T-cell (primary cell): ENCODE data around the gene ARID3A. TPM values are rescaled to one million over a fixed set of nuclear protein-coding genes. Genes with fewer than 3 reads are reported as not detected.

Source experiments
- ATAC-seq, 4 experiments: fragments of 200-7000 bp in 3 of 4; fragments of 150-1000 bp in 1 of 4; cut with Tn5 transposase; replicated peaks in 1 of 4; 1 replicate in 3 of 4; 2 replicates in 1 of 4; pipeline ENCODE4 v1.10.0; 2021; ENCODE audit warnings: moderate library complexity in 3 of 4, mild to moderate bottlenecking in 2 of 4, moderate number of reproducible peaks in 1 of 4
- CTCF ChIA-PET, 2 donors: fragments of 300-600 bp; sonication (Branson Sonifier 250); formaldehyde crosslinking; loops; one replicate each; lab custom pipeline; 2022; ENCODE audit warnings: antibody characterized with exemption in 2 of 2; lab: Charles Lee
- POLR2A ChIA-PET, 2 donors: fragments of 300-600 bp; sonication (Branson Sonifier 250); formaldehyde crosslinking; loops; one replicate each; lab custom pipeline; 2022; ENCODE audit warnings: antibody characterized with exemption in 2 of 2; lab: Charles Lee
- DNase-seq, 35 experiments: peaks; one replicate each; pipeline versions ENCODE4 v3.0.0 to v3.0.0-alpha.2; 2013 to 2023
- H3K27ac ChIP-seq: one replicate; pipeline ENCODE4 v1.5.1; 2013; ENCODE audit warnings: low read length
- H3K27me3 ChIP-seq, 2 experiments: replicated peaks in 1 of 2; 1 replicate in 1 of 2; 2 replicates in 1 of 2; pipeline versions ENCODE4 v1.6.1 to v1.7.0; 2013; ENCODE audit warnings: low read length in 1 of 2, mixed read lengths in 1 of 2; ENCODE audit not compliant: control insufficient read depth in 2 of 2, insufficient read depth in 2 of 2; ENCODE audit errors: extremely low read depth in 1 of 2
- H3K36me3 ChIP-seq, 2 donors: 1 replicate in 1 of 2; 2 replicates in 1 of 2; pipeline versions ENCODE4 v1.6.1 to v1.7.0; 2013; ENCODE audit warnings: low read length in 1 of 2; ENCODE audit not compliant: control insufficient read depth in 2 of 2, insufficient read depth in 1 of 2; ENCODE audit errors: extremely low read depth in 1 of 2
- H3K4me1 ChIP-seq, 2 experiments: 1 replicate in 1 of 2; 2 replicates in 1 of 2; pipeline versions ENCODE4 v1.6.1 to v1.7.0; 2013; ENCODE audit warnings: low read length in 2 of 2, mixed read lengths in 1 of 2; ENCODE audit not compliant: insufficient read depth in 2 of 2, control insufficient read depth in 1 of 2; ENCODE audit errors: extremely low read depth in 1 of 2
- H3K4me3 ChIP-seq, 2 donors: 1 replicate in 1 of 2; 2 replicates in 1 of 2; pipeline versions ENCODE4 v1.5.1 to v1.7.0; 2013; ENCODE audit warnings: mild to moderate bottlenecking in 2 of 2, low read length in 1 of 2, moderate library complexity in 1 of 2; ENCODE audit not compliant: control insufficient read depth in 1 of 2; ENCODE audit errors: extremely low read depth in 1 of 2
- H3K9me3 ChIP-seq: 2 replicates; pipeline ENCODE4 v1.7.0; 2013
- H3K27ac Mint-ChIP-seq, 2 donors: one replicate each; pipeline ENCODE4 v1.8.0; 2020 to 2021; ENCODE audit warnings: mild to moderate bottlenecking in 2 of 2, mixed read lengths in 2 of 2
- H3K27me3 Mint-ChIP-seq, 2 donors: one replicate each; pipeline ENCODE4 v1.8.0; 2021 to 2022; ENCODE audit warnings: mixed read lengths in 2 of 2
- H3K36me3 Mint-ChIP-seq: one replicate; pipeline ENCODE4 v1.8.0; 2021; ENCODE audit warnings: mixed read lengths
- H3K4me1 Mint-ChIP-seq, 3 donors: one replicate each; pipeline ENCODE4 v1.8.0; 2020 to 2022; ENCODE audit warnings: mixed read lengths in 3 of 3, mild to moderate bottlenecking in 1 of 3
- H3K4me3 Mint-ChIP-seq, 3 donors: one replicate each; pipeline ENCODE4 v1.8.0; 2020 to 2022; ENCODE audit warnings: mild to moderate bottlenecking in 3 of 3, mixed read lengths in 3 of 3, moderate library complexity in 3 of 3
- H3K9me3 Mint-ChIP-seq, 3 donors: one replicate each; pipeline ENCODE4 v1.8.0; 2020 to 2022; ENCODE audit warnings: mixed read lengths in 3 of 3
- WGBS: methylation state at CpG from one replicate; pipeline ENCODE4 v1.1.5; 2013; ENCODE audit warnings: missing lambda C conversion rate; ENCODE audit not compliant: insufficient coverage; 5-methylcytosine and 5-hydroxymethylcytosine counted together
- total RNA-seq, 35 experiments: library from RNA in 6 of 35; stranded (reverse) in 6 of 35; fragments of 120-200 nt in 1 of 35; gene quantifications; one replicate each; pipeline versions ENCODE4 v1.2.1 to v1.2.4 and lab custom pipeline; 2013 to 2026

The ARID3A gene
- total RNA-seq, 5 donors from 2014 or later (not counting 1 experiment from before 2014, with no cell fraction given): 9.8 to 13.2 (median 12.0) TPM

GRCh38 chr19:1018393-1018792, 92.6 kb downstream of the ARID3A start:
- 94% methylated on average over 4 of the region's 5 CpGs for WGBS
- no peak for DNase-seq
- H3K4me3 Mint-ChIP-seq: peak overlapping the region; percentile 89 to 90 (median 89)
- ATAC-seq: no peak
- ChIA-PET POLR2A (no interaction called here), CTCF (no interaction called here)
- H3K36me3 ChIP-seq: peaks cover 6 to 18% of the 10 kb centered on the region in 2 donors
- H3K27me3 Mint-ChIP-seq: peaks cover 0 to 2% of the 10 kb centered on the region in 2 donors
- H3K4me1 ChIP-seq: peaks cover 10 to 82% of the 10 kb centered on the region in 2 experiments
- no peak overlapping the region for H3K27ac ChIP-seq
- no peaks in the 10 kb centered on the region for H3K9me3 Mint-ChIP-seq
- H3K4me3 ChIP-seq: no peak overlapping the region
- no peaks in the 10 kb centered on the region for H3K9me3 ChIP-seq
- H3K27me3 ChIP-seq: no peaks in the 10 kb centered on the region
- peaks cover 34 to 56% (median 49%) of the 10 kb centered on the region in 3 donors for H3K4me1 Mint-ChIP-seq
- no peaks in the 10 kb centered on the region for H3K36me3 Mint-ChIP-seq
- peak overlapping the region in 1 of 2 donors; percentile 58 for H3K27ac Mint-ChIP-seq

GRCh38 chr19:1018932-1019615, 93.2 kb downstream of the ARID3A start:
- H3K4me1 ChIP-seq: peaks cover 10 to 80% of the 10 kb centered on the region in 2 experiments
- Mint-ChIP-seq H3K9me3 (no peaks in the 10 kb centered on the region), H3K27ac (peak overlapping the region; percentile 39 to 58), H3K4me3 (peak overlapping the region; percentile 89 to 90 (median 89)), H3K36me3 (no peaks in the 10 kb centered on the region), H3K4me1 (peaks cover 34 to 56% (median 49%) of the 10 kb centered on the region in 3 donors), H3K27me3 (peaks cover 0 to 2% of the 10 kb centered on the region in 2 donors)
- peak overlapping the region; percentile 80 to 93 for H3K4me3 ChIP-seq
- DNase-seq: no peak
- ChIA-PET POLR2A (interaction anchor here in 1 of 2 donors (0.9 kb wide), 1 partner anchor 17 kb away, joined by 3 read pairs; no protein-coding TSS in a partner anchor), CTCF (interaction anchor here (0.6 to 0.7 kb wide), 2 partner anchors 15 to 22 kb away, joined by 3 read pairs; no protein-coding TSS in a partner anchor)
- peaks cover 0 to 11% of the 10 kb centered on the region in 2 donors for H3K36me3 ChIP-seq
- no peaks in the 10 kb centered on the region for H3K27me3 ChIP-seq
- ATAC-seq: no peak
- 77% methylated on average over 10 of the region's 17 CpGs for WGBS
- no peaks in the 10 kb centered on the region for H3K9me3 ChIP-seq
- H3K27ac ChIP-seq: no peak overlapping the region

- Mint-ChIP-seq H3K36me3 (no peaks in the 10 kb centered on the region), H3K27ac (peak overlapping the region in 1 of 2 donors; percentile 89), H3K4me1 (peaks cover 34 to 54% (median 47%) of the 10 kb centered on the region in 3 donors), H3K27me3 (peaks cover 0 to 2% of the 10 kb centered on the region in 2 donors), H3K4me3 (peak overlapping the region; percentile 89 to 90 (median 89)), H3K9me3 (no peaks in the 10 kb centered on the region)
- whole genome bisulfite sequencing: 76% methylated on average over 17 of the region's 18 CpGs
- Histone ChIP-seq H3K27me3 (no peaks in the 10 kb centered on the region), H3K4me3 (peak overlapping the region; percentile 80 to 93), H3K27ac (no peak overlapping the region), H3K4me1 (peaks cover 10 to 75% of the 10 kb centered on the region in 2 experiments), H3K36me3 (peaks cover 0 to 9% of the 10 kb centered on the region in 2 donors), H3K9me3 (no peaks in the 10 kb centered on the region)
- no peak for DNase-seq
- ATAC-seq: no peak
- ChIA-PET POLR2A (interaction anchor here in 1 of 2 donors (0.9 kb wide), 1 partner anchor 18 kb away, joined by 3 read pairs; no protein-coding TSS in a partner anchor), CTCF (interaction anchor here (0.6 to 0.7 kb wide), 2 partner anchors 15 to 21 kb away, joined by 3 read pairs; no protein-coding TSS in a partner anchor)
Observed at GRCh38 chr19:1019616-1019961, 93.8 kb downstream of the ARID3A start.

- H3K4me3 Mint-ChIP-seq: peak overlapping the region; percentile 89 to 90 (median 89)
- Histone ChIP-seq H3K9me3 (no peaks in the 10 kb centered on the region), H3K4me3 (peak overlapping the region; percentile 80 to 93), H3K27me3 (no peaks in the 10 kb centered on the region), H3K4me1 (peaks cover 10 to 71% of the 10 kb centered on the region in 2 experiments), H3K27ac (peak overlapping the region; percentile 35), H3K36me3 (peaks cover 0 to 9% of the 10 kb centered on the region in 2 donors)
- 2% methylated on average over 60 of the region's 60 CpGs for WGBS
- H3K27me3 Mint-ChIP-seq: peaks cover 0 to 2% of the 10 kb centered on the region in 2 donors
- no peak for ATAC-seq
- H3K27ac Mint-ChIP-seq: peak overlapping the region; percentile 85 to 89
- peaks cover 34 to 55% (median 47%) of the 10 kb centered on the region in 3 donors for H3K4me1 Mint-ChIP-seq
- ChIA-PET CTCF (interaction anchor here in 1 of 2 donors (0.7 kb wide), 1 partner anchor 21 kb away, joined by 3 read pairs; no protein-coding TSS in a partner anchor), POLR2A (interaction anchor here (0.5 to 0.9 kb wide), 2 partner anchors 8 to 19 kb away, joined by 3 to 4 read pairs; no protein-coding TSS in a partner anchor)
- H3K36me3 Mint-ChIP-seq: no peaks in the 10 kb centered on the region
- peak in 14 of 35 experiments; percentile 23 to 53 (median 42) for DNase-seq
- no peaks in the 10 kb centered on the region for H3K9me3 Mint-ChIP-seq
Observed at GRCh38 chr19:1019980-1020867, 94.4 kb downstream of the ARID3A start.

- WGBS: under 1% methylated on average over 55 of the region's 68 CpGs
- Histone ChIP-seq H3K4me3 (peak within 1 kb of the TSS; percentile 80 to 93), H3K4me1 (peaks cover 10 to 71% of the 10 kb centered on the region in 2 experiments), H3K27ac (peak within 1 kb of the TSS; percentile 99), H3K36me3 (peaks cover 0 to 6% of the 10 kb centered on the region in 2 donors), H3K9me3 (no peaks in the 10 kb centered on the region), H3K27me3 (no peaks in the 10 kb centered on the region)
- peaks cover 34 to 51% (median 43%) of the 10 kb centered on the region in 3 donors for H3K4me1 Mint-ChIP-seq
- no peaks in the 10 kb centered on the region for H3K9me3 Mint-ChIP-seq
- H3K27me3 Mint-ChIP-seq: peaks cover 0 to 2% of the 10 kb centered on the region in 2 donors
- no peaks in the 10 kb centered on the region for H3K36me3 Mint-ChIP-seq
- CTCF ChIA-PET: interaction anchor here in 1 of 2 donors (0.6 kb wide), 1 partner anchor 122 kb away, joined by 3 read pairs; no protein-coding TSS in a partner anchor
- DNase-seq (peak; percentile 94 to 98 (median 97)), ATAC-seq (peak; percentile 81 to 94 (median 92))
- POLR2A ChIA-PET: interaction anchor here (0.5 to 1.0 kb wide), 4 partner anchors 8 to 248 kb away, joined by 3 to 24 read pairs (median 4); partner anchors contain the start of genes CIRBP (in 1 of the 2) and PTBP1 (in 1 of the 2)
- peak within 1 kb of the TSS; percentile 97 to 99 for H3K27ac Mint-ChIP-seq
- peak within 1 kb of the TSS; percentile 89 to 90 (median 89) for H3K4me3 Mint-ChIP-seq
Observed at GRCh38 chr19:1020868-1021425, 95.1 kb downstream of the ARID3A start, which contains the start of gene TMEM259. TSS of gene TMEM259 (minus strand) at chr19:1021123. CDS start at chr19:1020996, 127 bp downstream.
